Keratinocyte (primary cell): ENCODE results near the gene HOXB4. TPM values are rescaled to one million over a fixed set of nuclear protein-coding genes. Genes with fewer than 3 reads are reported as not detected.

Source experiments
- DNase-seq: peaks from one replicate; pipeline ENCODE4 v3.0.0-alpha.2; 2011; ENCODE audit warnings: low read depth, missing footprints, low spot score
- FAIRE-seq: peaks from 2 replicates; lab custom pipeline; 2011; peaks lifted over from hg19 to GRCh38; lab: Jason Lieb, UNC
- H2AFZ ChIP-seq: 2 replicates; pipeline ENCODE4 v1.6.0; 2012; ENCODE audit warnings: low read length, control low read depth, inconsistent platforms; ENCODE audit not compliant: control insufficient read depth
- H3K27ac ChIP-seq: 2 replicates; pipeline ENCODE4 v1.5.1; 2011; ENCODE audit warnings: low read length; ENCODE audit not compliant: control insufficient read depth, insufficient read depth
- H3K27me3 ChIP-seq: 3 replicates; pipeline ENCODE4 v1.6.0; 2011; ENCODE audit warnings: low read length; ENCODE audit not compliant: control insufficient read depth, insufficient read depth; ENCODE audit errors: extremely low read depth
- H3K36me3 ChIP-seq, 2 experiments: 2 replicates in 1 of 2; 3 replicates in 1 of 2; pipeline ENCODE4 v1.5.1; 2011; ENCODE audit warnings: low read length in 2 of 2, mild to moderate bottlenecking in 1 of 2; ENCODE audit not compliant: control insufficient read depth in 2 of 2, insufficient read depth in 2 of 2; ENCODE audit errors: extremely low read depth in 1 of 2
- H3K4me1 ChIP-seq: 3 replicates; pipeline ENCODE4 v1.5.1; 2011; ENCODE audit warnings: low read length; ENCODE audit not compliant: control insufficient read depth, insufficient read depth; ENCODE audit errors: extremely low read depth
- H3K4me2 ChIP-seq: 3 replicates; pipeline ENCODE4 v1.6.0; 2011; ENCODE audit warnings: low read depth, low read length; ENCODE audit not compliant: control insufficient read depth, insufficient read depth; ENCODE audit errors: extremely low read depth
- H3K4me3 ChIP-seq, 3 experiments: fragments of 200-600 bp in 1 of 3; sonication (generic) in 1 of 3; 2 replicates in 2 of 3; 3 replicates in 1 of 3; pipeline ENCODE4 v1.5.1; 2011 to 2016; ENCODE audit warnings: low read length in 3 of 3, mild to moderate bottlenecking in 3 of 3, control low read depth in 2 of 3, inconsistent platforms in 1 of 3, low read depth in 1 of 3, mixed read lengths in 1 of 3, mixed run types in 1 of 3, moderate library complexity in 1 of 3; ENCODE audit not compliant: control insufficient read depth in 2 of 3, insufficient read depth in 2 of 3; ENCODE audit errors: extremely low read depth in 1 of 3
- H3K79me2 ChIP-seq: 2 replicates; pipeline ENCODE4 v1.6.0; 2012; ENCODE audit warnings: low read length; ENCODE audit not compliant: control insufficient read depth, insufficient read depth
- H3K9ac ChIP-seq: 3 replicates; pipeline ENCODE4 v1.6.0; 2011; ENCODE audit warnings: low read length; ENCODE audit not compliant: control insufficient read depth, insufficient read depth; ENCODE audit errors: extremely low read depth
- H3K9me1 ChIP-seq: 3 replicates; pipeline ENCODE4 v1.6.0; 2011; ENCODE audit warnings: low read length; ENCODE audit not compliant: control insufficient read depth, insufficient read depth; ENCODE audit errors: extremely low read depth
- H3K9me3 ChIP-seq: 2 replicates; pipeline ENCODE4 v1.5.1; 2012; ENCODE audit warnings: low read depth, low read length; ENCODE audit not compliant: control insufficient read depth
- H4K20me1 ChIP-seq: 3 replicates; pipeline ENCODE4 v1.6.0; 2011; ENCODE audit warnings: low read length; ENCODE audit not compliant: control insufficient read depth, insufficient read depth; ENCODE audit errors: extremely low read depth
- CTCF ChIP-seq, 3 experiments: IDR thresholded peaks in 1 of 3; conservative IDR thresholded peaks in 1 of 3; optimal IDR thresholded peaks in 1 of 3; 2 replicates in 2 of 3; 3 replicates in 1 of 3; pipeline versions ENCODE3 to v1.5.1; 2011; ENCODE audit warnings: low read length in 3 of 3, mild to moderate bottlenecking in 3 of 3, moderate library complexity in 2 of 3, control low read depth in 1 of 3, inconsistent platforms in 1 of 3; ENCODE audit not compliant: insufficient read depth in 2 of 3; ENCODE audit errors: extremely low read depth in 1 of 3
- EZH2 ChIP-seq: IDR thresholded peaks from one replicate; pipeline ENCODE4 v1.6.1; 2012; ENCODE audit warnings: inconsistent platforms, mild to moderate bottlenecking, low read length, moderate library complexity
- dilution Hi-C: fragments of 300-500 bp; cut with MboI; formaldehyde crosslinking; loops from one replicate; pipeline ENCODE4 v1.7.0; 2020; ENCODE audit warnings: low sequenced_read_pairs; ENCODE audit not compliant: extremely low pct_ligation_motif_present
- polyA plus RNA-seq, 5 experiments: library from polyadenylated mRNA; depleted of rRNA in 3 of 5; stranded (reverse) in 3 of 5; stranded (forward) in 1 of 5; unstranded in 1 of 5; fragments of >200 nt; gene quantifications; 1 replicate in 1 of 5; 2 replicates in 3 of 5; 3 replicates in 1 of 5; pipeline versions ENCODE4 v1.2.1 to v1.2.3, GENCODE V29; 2011 to 2012; ENCODE audit warnings: missing spikeins in 2 of 5, low read depth in 1 of 5, low replicate concordance in 1 of 5

HOXB4 gene
- polyA plus RNA-seq, 1 donor (not counting 4 experiments of a cell fraction or from before 2014, with no cell fraction given) = 0.59 TPM

- Histone ChIP-seq H3K9me1 (peaks cover 2% of the 10 kb centered on the region), H2AFZ (no peak overlapping the region), H3K27me3 (peaks cover 99% of the 10 kb centered on the region), H3K36me3 (no peaks in the 10 kb centered on the region), H3K4me3 (no peak overlapping the region), H3K9ac (no peak overlapping the region), H4K20me1 (no peaks in the 10 kb centered on the region), H3K4me1 (peaks cover 6% of the 10 kb centered on the region), H3K27ac (no peak overlapping the region), H3K9me3 (no peaks in the 10 kb centered on the region), H3K79me2 (no peaks in the 10 kb centered on the region), H3K4me2 (no peak overlapping the region)
- TF ChIP-seq EZH2 = no peak
- TF ChIP-seq CTCF (optimal IDR thresholded peaks at IDR 0.05 in 1 of 3, IDR thresholded peaks at IDR 0.05 in 1 of 3, conservative IDR thresholded peaks at IDR 0.05 in 1 of 3; ENCODE audit: extremely low read depth in 1 of 3, insufficient read depth in 2 of 3, low read length in 3 of 3) = no peak
- DNase-seq = no peak
- FAIRE-seq = no peak
- dilution Hi-C loops = no loop called here
Measured at GRCh38 chr17:48615963-48616716, 38.0 kb upstream of the HOXB4 start.

GRCh38 chr17:48615047-48615962 lies 37.2 kb upstream of the HOXB4 start, which contains the start of gene HOXB8:
Gene HOXB8 (minus strand): TSS chr17:48615292. CDS start chr17:48614704, 588 bp downstream.
- no peak for FAIRE-seq
- H3K79me2 ChIP-seq = no peaks in the 10 kb centered on the region

More at GRCh38 chr17:48615047-48615962, 37.2 kb upstream of the HOXB4 start, which contains the start of gene HOXB8:
- no peak within 1 kb of the TSS for H3K9ac ChIP-seq
- H3K4me1 ChIP-seq = peaks cover 8% of the 10 kb centered on the region
- H2AFZ ChIP-seq = no peak within 1 kb of the TSS
- H3K36me3 ChIP-seq = no peaks in the 10 kb centered on the region
- dilution Hi-C loops = no loop called here
- no peaks in the 10 kb centered on the region for H3K9me3 ChIP-seq
- peak within 1 kb of the TSS in 1 of 3 experiments; percentile 18 for H3K4me3 ChIP-seq
- H3K27me3 ChIP-seq = peaks cover 95% of the 10 kb centered on the region
- peaks cover 2% of the 10 kb centered on the region for H3K9me1 ChIP-seq
- H4K20me1 ChIP-seq = no peaks in the 10 kb centered on the region
- TF ChIP-seq CTCF (optimal IDR thresholded peaks at IDR 0.05 in 1 of 3, IDR thresholded peaks at IDR 0.05 in 1 of 3, conservative IDR thresholded peaks at IDR 0.05 in 1 of 3; ENCODE audit: extremely low read depth in 1 of 3, insufficient read depth in 2 of 3, low read length in 3 of 3) (no peak), EZH2 (peak; percentile 92)
- no peak for DNase-seq
- H3K27ac ChIP-seq = no peak within 1 kb of the TSS
- H3K4me2 ChIP-seq = peak within 1 kb of the TSS; percentile 45
